BJ (cell line): ENCODE measurements around the gene OXLD1. TPM values are rescaled to one million over a fixed set of nuclear protein-coding genes. Genes with fewer than 3 reads are reported as not detected.
A peak's percentile ranks its signal among the peaks of the same experiment; 100 is the strongest.

Source experiments
- CTCF ChIA-PET: fragments of 350-600 bp; formaldehyde crosslinking; extraction: SDS; loops from one replicate; lab custom pipeline; 2021; ENCODE audit warnings: antibody characterized with exemption, inconsistent platforms; lab: Yijun Ruan, JAX
- POLR2A ChIA-PET: fragments of 300-600 bp; sonication (Branson Sonifier 250); formaldehyde crosslinking; extraction: SDS; loops from one replicate; lab custom pipeline; 2021; ENCODE audit warnings: antibody characterized with exemption; lab: Charles Lee
- DNase-seq: peaks from one replicate; pipeline ENCODE4 v3.0.0-alpha.2; 2011; ENCODE audit warnings: low read depth
- H3K27me3 ChIP-seq: 2 replicates; pipeline ENCODE4 v1.6.0; 2011; ENCODE audit warnings: low read length; ENCODE audit not compliant: control insufficient read depth, insufficient read depth
- H3K36me3 ChIP-seq: 2 replicates; pipeline ENCODE4 v1.5.1; 2011; ENCODE audit warnings: low read length; ENCODE audit not compliant: control insufficient read depth, insufficient read depth
- H3K4me3 ChIP-seq: 2 replicates; pipeline ENCODE4 v1.5.1; 2011; ENCODE audit warnings: low read depth, mild to moderate bottlenecking, control low read depth, low read length
- polyA plus RNA-seq: library from polyadenylated mRNA; depleted of rRNA; stranded (reverse); fragments of >200 nt; gene quantifications from 2 replicates; pipeline ENCODE4 v1.2.3, GENCODE V29; 2011
- TF ChIP-seq, protein P1 (sequence below): IDR thresholded peaks from 2 replicates; pipeline ENCODE4 v1.5.1; 2011; ENCODE audit warnings: low read depth, mild to moderate bottlenecking, control low read depth, inconsistent platforms, low read length, moderate library complexity; ENCODE audit not compliant: insufficient read depth

The OXLD1 gene
- polyA plus RNA-seq, 1 experiment: 29.6 TPM

DNA sequence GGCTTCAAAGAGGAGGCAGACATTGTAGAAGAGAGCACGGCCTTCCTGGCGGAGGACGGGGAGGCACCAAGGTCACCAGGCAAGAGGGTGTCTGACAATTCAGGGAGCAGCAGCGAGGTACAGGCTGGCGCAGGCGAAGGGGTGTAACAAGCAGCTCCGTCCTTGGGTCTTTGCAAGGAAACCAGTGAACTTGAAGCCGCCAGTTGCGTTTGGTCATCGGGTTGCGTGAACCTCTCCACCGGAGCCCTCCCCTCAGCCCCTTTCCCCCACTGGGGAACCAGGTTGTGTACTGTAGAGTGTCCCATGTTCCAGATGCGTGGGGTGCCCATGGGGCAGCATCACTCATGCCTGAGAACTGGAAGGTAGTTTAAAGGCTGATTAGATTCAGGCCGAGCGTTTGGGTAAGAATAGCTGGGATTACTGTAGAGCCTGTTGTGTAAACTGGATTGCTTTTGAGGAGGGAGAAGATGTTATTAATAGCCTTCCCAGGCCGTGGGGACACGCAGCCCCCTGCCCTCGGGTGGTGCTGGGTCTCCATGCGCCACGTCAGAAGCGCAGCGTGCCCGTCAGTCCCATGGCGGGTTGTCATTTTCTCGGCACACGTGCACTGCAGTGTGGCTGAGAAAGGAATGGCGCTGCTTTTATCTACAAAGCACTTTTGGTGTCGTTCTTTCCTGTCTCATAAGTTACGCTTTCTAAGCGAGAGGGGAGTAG is 39.3 kb upstream of the OXLD1 start:
- ChIA-PET CTCF (no interaction called here), POLR2A (no interaction called here)
- Histone ChIP-seq H3K27me3 (no peaks in the 10 kb centered on the region), H3K36me3 (peaks cover 33% of the 10 kb centered on the region), H3K4me3 (no peak overlapping the region)
- no peak for DNase-seq
- TF ChIP-seq, protein P1, sequence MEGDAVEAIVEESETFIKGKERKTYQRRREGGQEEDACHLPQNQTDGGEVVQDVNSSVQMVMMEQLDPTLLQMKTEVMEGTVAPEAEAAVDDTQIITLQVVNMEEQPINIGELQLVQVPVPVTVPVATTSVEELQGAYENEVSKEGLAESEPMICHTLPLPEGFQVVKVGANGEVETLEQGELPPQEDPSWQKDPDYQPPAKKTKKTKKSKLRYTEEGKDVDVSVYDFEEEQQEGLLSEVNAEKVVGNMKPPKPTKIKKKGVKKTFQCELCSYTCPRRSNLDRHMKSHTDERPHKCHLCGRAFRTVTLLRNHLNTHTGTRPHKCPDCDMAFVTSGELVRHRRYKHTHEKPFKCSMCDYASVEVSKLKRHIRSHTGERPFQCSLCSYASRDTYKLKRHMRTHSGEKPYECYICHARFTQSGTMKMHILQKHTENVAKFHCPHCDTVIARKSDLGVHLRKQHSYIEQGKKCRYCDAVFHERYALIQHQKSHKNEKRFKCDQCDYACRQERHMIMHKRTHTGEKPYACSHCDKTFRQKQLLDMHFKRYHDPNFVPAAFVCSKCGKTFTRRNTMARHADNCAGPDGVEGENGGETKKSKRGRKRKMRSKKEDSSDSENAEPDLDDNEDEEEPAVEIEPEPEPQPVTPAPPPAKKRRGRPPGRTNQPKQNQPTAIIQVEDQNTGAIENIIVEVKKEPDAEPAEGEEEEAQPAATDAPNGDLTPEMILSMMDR: no peak

DNA sequence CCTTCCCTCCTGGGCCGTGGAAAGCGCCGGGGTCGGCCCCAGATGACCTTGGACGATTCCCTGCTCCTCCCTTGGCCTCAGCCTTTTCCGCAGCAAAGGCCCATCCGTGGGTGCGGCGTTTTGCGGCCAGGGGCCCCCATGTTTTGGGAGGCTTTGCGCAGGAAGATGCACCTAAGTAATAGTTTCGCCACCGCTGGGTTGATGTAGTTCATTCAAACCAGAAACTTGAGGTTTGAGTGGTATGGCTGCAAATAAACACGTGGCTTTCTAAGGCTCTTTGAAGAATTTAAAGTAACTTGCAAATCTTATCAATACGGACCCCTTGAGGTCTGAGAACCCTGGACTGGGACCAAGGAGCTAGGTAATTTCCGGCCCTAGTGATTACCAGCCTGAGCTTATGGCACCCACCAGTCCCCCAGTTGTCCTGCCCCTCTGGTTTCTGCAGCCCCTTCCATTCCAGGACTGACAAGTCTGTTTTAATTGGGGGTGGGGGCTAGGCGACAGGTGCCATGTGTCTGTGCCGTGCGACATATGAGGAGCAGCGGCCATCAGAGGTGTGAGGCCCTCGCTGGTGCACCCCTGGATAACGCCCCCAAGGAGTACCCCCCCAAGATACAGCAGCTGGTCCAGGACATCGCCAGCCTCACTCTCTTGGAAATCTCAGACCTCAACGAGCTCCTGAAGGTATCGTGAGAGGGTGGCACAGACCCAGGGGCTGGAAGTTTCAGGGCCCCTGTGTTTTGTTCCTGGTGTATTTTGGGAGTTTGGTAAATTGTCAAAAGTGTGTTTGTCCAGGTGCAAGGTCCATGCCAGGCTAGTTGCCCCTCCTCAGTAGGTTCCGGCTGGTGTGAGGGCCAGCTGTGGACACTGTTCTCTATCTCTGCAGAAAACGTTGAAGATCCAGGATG is 37.6 kb upstream of the OXLD1 start:
- ChIA-PET CTCF (interaction anchor here (0.8 to 1.3 kb wide), 3 partner anchors 10 to 21 kb away, joined by 3 read pairs; partner anchors contain the start of genes ARL16 and HGS), POLR2A (no interaction called here)
- DNase-seq: no peak
- Histone ChIP-seq H3K36me3 (peaks cover 35% of the 10 kb centered on the region), H3K4me3 (peak overlapping the region; percentile 62), H3K27me3 (no peaks in the 10 kb centered on the region)
- TF ChIP-seq, protein P1: no peak

DNA sequence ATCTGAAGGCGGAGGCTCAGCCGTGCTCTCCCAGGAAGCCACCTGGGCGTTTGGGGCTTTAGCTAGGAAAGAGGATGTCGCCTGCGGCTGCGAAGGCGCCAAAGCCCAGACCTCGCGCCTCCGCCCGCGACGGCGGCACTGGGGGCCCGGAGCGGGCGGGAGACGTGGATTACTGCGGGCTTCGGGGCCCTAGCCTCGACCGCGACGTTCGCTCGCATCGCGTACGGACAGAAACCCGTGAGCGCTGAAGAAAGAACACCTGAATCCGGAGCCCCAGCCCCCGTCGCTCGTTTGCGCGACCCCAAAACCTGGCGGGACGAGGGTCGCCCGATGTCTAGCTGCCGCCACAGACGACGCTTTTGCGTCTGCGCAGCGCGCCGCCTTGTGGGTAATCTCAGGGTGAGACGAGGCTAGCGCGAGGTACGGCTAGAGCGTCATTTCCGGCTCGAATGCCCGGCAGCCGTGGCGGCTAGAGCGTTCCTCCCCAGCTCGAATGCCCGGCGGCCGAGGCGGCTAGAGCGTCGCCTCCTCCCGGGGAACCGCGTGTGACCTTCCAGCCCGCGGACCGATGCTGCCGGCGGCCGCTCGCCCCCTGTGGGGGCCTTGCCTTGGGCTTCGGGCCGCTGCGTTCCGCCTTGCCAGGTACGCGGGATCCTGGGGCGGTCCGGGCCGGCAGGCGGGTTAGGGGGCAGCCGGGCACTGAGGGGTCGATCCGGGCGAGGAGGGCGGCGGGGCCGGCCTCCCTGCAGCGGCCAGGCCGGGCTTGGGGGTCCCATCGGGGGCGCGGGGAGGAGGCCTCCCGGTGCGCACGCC is 36.7 kb upstream of the OXLD1 start, which contains the start of gene MRPL12:
Gene MRPL12 (plus strand): TSS at position 434 of the 813 bp plus-strand sequence. CDS start 135 bp downstream, at position 569.
- H3K4me3 ChIP-seq: peak within 1 kb of the TSS; percentile 62
- H3K36me3 ChIP-seq: peaks cover 36% of the 10 kb centered on the region
- no peaks in the 10 kb centered on the region for H3K27me3 ChIP-seq
- DNase-seq: peak; percentile 49
- TF ChIP-seq, protein P1: peak; percentile 25
- POLR2A ChIA-PET: interaction anchor here (0.6 kb wide), 1 partner anchor 9 kb away, joined by 11 read pairs; no protein-coding TSS in a partner anchor
- CTCF ChIA-PET: interaction anchor here (0.8 to 1.3 kb wide), 3 partner anchors 11 to 20 kb away, joined by 3 read pairs; partner anchors contain the start of genes ARL16 and HGS

DNA sequence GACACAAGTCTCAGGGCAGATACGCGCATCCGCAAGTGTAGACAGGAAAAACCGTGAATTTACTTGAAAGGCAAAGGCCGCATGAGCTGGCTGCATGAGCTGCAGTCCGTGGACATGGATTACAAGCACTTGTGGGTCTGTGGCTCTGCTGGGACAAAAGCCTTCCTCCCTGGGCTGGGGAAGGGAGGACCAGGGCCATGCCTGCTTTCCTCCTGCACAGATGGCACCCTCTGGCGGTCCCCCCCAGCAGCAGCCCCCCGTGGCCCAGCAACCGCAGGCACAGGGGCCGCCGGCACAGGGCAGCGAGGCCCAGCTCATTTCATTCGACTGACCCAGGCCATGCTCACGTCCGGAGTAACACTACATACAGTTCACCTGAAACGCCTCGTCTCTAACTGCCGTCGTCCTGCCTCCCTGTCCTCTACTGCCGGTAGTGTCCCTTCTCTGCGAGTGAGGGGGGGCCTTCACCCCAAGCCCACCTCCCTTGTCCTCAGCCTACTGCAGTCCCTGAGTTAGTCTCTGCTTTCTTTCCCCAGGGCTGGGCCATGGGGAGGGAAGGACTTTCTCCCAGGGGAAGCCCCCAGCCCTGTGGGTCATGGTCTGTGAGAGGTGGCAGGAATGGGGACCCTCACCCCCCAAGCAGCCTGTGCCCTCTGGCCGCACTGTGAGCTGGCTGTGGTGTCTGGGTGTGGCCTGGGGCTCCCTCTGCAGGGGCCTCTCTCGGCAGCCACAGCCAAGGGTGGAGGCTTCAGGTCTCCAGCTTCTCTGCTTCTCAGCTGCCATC is 35.1 kb upstream of the OXLD1 start:
- ChIA-PET CTCF (interaction anchor here (1.1 kb wide), 1 partner anchor 9 kb away, joined by 4 read pairs; no protein-coding TSS in a partner anchor), POLR2A (no interaction called here)
- no peaks in the 10 kb centered on the region for H3K27me3 ChIP-seq
- peak overlapping the region; percentile 62 for H3K4me3 ChIP-seq
- TF ChIP-seq, protein P1: 0 out of 2 replicates have a peak, but pooled peaks have one; percentile 8
- H3K36me3 ChIP-seq: peaks cover 36% of the 10 kb centered on the region
- DNase-seq: no peak
